Right kidney (tissue), 1 donor: ENCODE data around the gene ITK.
"Not testable (repeated sequence)": the region's sequence is repeated elsewhere in the genome, so short reads cannot be mapped to it uniquely, and the experiment has no call there.

ENCODE experiments used
- DNase-seq: peaks from one replicate; pipeline ENCODE4 v3.0.0-alpha.2; 2016

The ITK gene

GRCh38 chr5:157167214-157167621, 13.4 kb upstream of the ITK start:
- DNase-seq = no peak

- no peak for DNase-seq
These were observed 12.4 kb upstream of the ITK start for GRCh38 chr5:157168286-157168685.

GRCh38 chr5:157172403-157172802, 8.2 kb upstream of the ITK start:
- DNase-seq = no peak

GRCh38 chr5:157175071-157175612, 5.5 kb upstream of the ITK start:
- DNase-seq = no peak

GRCh38 chr5:157177953-157178352, 2.7 kb upstream of the ITK start:
- no peak for DNase-seq

- no peak for DNase-seq
These were observed 1.7 kb upstream of the ITK start for GRCh38 chr5:157178966-157179365.

- DNase-seq = no peak
These were observed 1.6 kb downstream of the ITK start for GRCh38 chr5:157182143-157182757.

GRCh38 chr5:157184117-157184670, 3.6 kb downstream of the ITK start:
- no peak for DNase-seq

GRCh38 chr5:157185122-157185521, 4.5 kb downstream of the ITK start:
- not testable (repeated sequence) for DNase-seq

DNA sequence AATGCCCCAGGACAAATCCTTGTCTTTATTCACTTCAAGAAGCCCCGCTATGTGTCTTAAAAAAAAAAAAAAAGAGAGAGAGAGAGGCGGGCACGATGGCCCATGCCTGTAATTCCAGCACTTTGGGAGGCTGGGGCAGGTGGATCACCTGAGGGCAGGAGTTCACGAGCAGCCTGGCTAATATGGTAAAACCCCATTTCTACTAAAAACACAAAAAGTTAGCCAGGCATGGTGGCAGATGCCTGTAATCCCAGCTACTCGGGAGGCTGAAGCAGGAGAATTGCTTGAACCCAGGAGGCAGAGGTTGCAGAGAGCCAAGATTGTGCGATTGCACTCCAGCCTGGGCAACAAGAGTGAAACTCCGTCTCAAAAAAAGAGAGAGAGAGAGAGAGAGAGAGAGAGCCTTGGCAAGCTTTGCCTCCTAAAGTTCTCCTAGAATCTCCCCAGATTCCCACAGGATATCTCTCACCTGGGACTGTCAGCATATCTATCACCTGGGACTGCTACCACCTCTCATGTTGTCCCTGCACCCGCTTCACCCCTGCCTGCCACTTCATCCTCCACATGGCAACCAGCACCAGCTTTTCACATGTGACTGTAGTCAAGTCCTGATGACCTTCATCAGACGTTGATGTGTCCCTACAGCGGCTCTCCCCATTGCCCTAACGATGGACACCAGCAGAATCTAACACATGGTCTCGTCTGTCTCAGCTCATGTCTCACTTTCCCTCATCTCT, 5.8 kb downstream of the ITK start:
- DNase-seq = no peak

DNA sequence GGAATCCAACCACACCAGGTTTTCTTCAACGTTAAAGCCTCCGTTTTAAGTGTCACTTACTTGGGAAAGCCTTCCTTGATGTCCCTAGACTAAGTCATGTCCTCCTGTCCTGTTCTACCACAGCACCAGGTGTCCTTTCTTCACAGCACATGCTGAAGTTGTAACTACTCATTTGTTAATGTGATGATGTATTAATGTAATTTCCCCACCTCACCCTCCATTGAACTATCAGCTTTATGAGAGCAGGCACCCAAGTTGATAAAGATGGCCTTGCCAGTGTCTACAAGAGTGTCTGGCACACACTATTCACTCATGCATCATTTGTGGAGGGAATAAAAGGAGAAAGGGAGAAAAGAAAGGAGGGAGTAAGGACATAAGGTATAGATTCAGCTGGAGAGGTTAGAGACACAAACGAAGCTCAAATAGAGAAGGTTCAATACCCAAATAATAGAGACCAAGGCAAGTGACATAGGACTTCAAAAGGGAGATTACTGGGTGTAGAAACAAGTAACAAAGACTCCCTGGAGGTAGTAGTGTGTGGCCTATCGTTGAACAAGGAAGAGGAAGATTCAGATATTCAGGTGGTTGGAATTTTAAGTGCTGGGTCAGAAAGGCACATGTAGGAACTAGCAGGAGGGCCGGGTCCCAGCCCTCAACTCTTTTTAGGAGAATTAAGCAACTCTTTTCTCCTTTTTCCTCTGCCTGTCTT, 6.6 kb downstream of the ITK start:
- DNase-seq = no peak

DNA sequence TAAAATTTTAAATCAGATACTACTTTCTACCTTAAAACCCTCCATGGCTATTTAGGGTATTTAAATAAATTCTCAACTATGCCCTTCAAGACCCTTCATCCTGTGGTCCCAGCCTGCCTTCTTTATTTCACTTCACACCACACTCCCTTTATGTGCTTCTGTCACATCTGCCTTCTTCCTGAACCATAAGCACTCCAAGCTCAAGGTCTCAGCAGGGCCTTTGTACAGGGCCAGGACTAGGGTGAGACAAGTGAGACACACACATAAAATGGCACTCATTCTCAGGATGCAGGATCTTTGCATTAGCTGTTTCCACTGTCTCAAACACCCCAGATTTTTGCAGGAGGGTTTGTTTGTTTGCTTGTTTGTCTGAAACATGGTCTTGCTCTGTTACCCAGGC, 7.6 kb downstream of the ITK start:
- DNase-seq = no peak

- no peak for DNase-seq
These were observed 8.6 kb downstream of the ITK start for GRCh38 chr5:157189223-157189622.

- DNase-seq = no peak
These were observed 13.2 kb downstream of the ITK start for GRCh38 chr5:157193699-157194424.

DNA sequence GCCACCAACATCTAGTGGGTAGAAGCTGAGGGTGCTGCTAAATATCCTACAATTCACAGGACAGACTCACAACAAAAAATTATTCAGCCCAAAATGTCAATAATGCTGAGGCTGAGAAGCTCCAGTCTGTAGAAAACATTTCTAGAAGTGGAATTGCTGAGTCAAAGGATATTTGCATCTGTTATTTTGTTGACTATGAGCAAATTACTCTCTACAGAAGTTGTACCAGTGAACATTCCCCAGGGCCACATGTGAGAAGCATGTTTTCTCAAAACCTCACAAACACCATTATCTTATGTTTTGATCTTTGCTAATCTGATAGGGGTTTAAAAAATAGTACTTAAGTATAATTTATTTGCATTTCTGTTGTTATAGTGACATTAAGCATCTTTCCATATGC, 15.4 kb downstream of the ITK start:
- DNase-seq = no peak

GRCh38 chr5:157197086-157197485, 16.4 kb downstream of the ITK start:
- no peak for DNase-seq

DNA sequence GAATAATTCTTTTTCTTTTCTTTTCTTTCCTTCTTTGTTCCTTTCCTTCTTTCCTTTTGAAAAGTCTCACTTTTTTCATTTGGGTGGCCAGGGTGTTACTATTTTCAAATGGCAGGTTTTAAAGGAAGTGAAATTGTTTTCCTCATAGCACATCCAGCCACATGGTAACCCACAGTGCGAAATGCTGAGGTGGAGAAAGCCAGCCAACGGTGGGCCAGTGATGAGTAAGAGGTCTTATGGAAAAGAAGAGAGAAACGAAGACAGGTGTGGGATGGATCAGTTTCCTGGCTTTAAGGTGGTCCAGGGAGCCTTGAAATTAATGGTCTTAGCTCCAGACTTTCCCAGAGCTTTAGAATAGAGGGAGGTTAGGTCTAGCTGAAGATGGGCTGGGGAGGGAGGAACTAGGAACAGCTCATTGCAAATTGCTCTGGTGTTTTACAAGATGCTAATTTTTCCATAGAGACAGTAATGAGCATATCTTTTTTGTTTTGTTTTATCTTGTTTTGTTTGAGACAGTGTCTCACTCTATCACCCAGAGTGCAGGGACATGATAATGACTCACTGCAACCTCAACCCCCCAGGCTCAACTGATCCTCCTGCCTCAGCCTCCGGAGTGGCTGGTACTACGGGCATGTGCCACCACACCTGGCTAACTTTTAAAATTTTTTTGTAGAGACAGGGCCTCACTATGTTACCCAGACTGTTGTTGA, 17.8 kb downstream of the ITK start:
- DNase-seq = no peak

DNA sequence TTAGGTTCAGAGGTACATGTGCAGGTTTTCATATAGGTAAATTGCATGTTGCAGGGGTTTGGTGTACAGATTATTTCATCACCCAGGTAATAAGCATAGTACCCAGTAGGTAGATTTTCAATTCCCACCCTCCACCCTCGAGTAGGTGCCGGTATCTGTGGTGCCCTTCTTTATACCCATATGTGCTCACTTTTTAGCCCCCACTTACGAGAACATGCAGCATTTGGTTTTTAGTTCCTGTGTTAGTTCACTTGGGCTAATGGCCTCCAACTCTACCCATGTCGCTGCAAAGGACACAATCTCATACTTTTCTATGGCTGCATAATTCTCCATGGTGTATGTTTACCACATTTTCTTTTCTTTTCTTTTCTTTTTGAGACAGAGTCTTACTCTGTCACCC, 21.2 kb downstream of the ITK start:
- no peak for DNase-seq

GRCh38 chr5:157203417-157203816, 22.8 kb downstream of the ITK start:
- DNase-seq = no peak

- no peak for DNase-seq
These were observed 24.1 kb downstream of the ITK start for GRCh38 chr5:157204765-157205164.

GRCh38 chr5:157205708-157206107, 25.1 kb downstream of the ITK start:
- no peak for DNase-seq

GRCh38 chr5:157210652-157211051, 30.0 kb downstream of the ITK start:
- DNase-seq = not testable (repeated sequence)
